NCI-H2227 (cell line): ENCODE measurements around the gene SLC24A2.

ENCODE experiments used
- DNase-seq: peaks from one replicate; lab custom pipeline; 2025; ENCODE audit not compliant: unreplicated experiment; lab: John Stamatoyannopoulos, UW

The SLC24A2 gene

GRCh38 chr9:19759066-19759465, 29.8 kb downstream of the SLC24A2 start:
- no peak for DNase-seq

GRCh38 chr9:19757745-19758144, 31.1 kb downstream of the SLC24A2 start:
- DNase-seq, result no peak

GRCh38 chr9:19754921-19755320, 33.9 kb downstream of the SLC24A2 start:
- no peak for DNase-seq

GRCh38 chr9:19748278-19749126, 40.3 kb downstream of the SLC24A2 start:
- no peak for DNase-seq

DNA sequence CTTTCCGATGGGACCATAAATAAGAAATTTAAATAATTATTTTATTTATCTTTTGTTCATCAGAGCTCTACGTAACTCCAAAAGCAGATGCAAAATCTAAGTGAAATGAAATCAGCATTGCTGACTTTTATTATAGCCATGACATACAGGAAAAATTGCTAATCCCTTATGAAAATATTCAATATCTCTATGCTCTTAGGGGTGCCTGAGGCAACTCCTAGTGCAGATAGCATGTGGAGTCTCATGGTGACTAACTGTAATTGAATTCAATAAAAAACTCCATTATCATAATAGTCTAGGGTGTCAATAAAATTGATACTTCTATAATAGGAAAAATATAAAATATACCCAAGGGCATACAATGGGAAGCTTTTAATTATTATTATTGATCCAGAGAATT, 42.6 kb downstream of the SLC24A2 start:
- DNase-seq, result no peak

DNA sequence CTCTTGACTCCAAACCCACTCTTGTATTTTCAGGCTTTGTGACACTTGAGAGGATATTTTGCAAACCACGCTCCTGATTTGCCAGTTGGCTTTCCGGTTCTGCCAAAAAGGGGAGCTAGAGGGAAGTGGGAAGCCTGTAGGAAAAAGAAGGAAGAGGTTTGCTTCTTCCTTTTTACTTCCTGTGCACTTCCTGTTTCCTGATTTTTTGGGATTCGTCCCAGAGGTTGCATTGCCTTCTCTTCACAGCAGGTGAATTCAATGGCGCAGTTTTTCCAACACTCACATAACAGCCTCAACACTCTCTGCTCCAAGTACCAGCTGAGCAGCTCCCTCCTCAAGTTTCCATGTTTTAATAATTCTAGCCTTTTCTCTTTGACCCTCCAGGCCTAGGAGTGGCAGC, 47.7 kb downstream of the SLC24A2 start:
- no peak for DNase-seq
